Sigmoid colon (tissue), 7 donors: ENCODE results near the gene S1PR3. TPM values are rescaled to one million over a fixed set of nuclear protein-coding genes. Genes with fewer than 3 reads are reported as not detected.

Experiments
- DNase-seq: peaks from one replicate; pipeline ENCODE4 v3.0.0-alpha.2; 2019
- H3K27ac ChIP-seq, 4 donors: fragments of 200-600 bp; sonication (generic); one replicate each; pipeline ENCODE4 v1.5.1; 2016 to 2019; ENCODE audit warnings: mild to moderate bottlenecking in 1 of 4
- H3K27me3 ChIP-seq, 3 donors: fragments of 200-600 bp; sonication (generic); one replicate each; pipeline ENCODE4 v1.5.1; 2019; ENCODE audit warnings: mild to moderate bottlenecking in 1 of 3
- H3K36me3 ChIP-seq, 4 donors: fragments of 200-600 bp; sonication (generic); one replicate each; pipeline ENCODE4 v1.5.1; 2016 to 2019
- H3K4me1 ChIP-seq, 4 donors: fragments of 200-600 bp; sonication (generic); one replicate each; pipeline ENCODE4 v1.5.1; 2017 to 2019
- H3K4me3 ChIP-seq, 4 donors: fragments of 200-600 bp; sonication (generic); one replicate each; pipeline ENCODE4 v1.5.1; 2017 to 2019; ENCODE audit warnings: mild to moderate bottlenecking in 2 of 4, moderate library complexity in 1 of 4
- H3K9me3 ChIP-seq, 4 donors: fragments of 200-600 bp in 3 of 4; sonication (generic) in 3 of 4; one replicate each; pipeline versions ENCODE4 v1.5.1 to v1.6.1; 2013 to 2019
- CTCF ChIP-seq, 4 experiments: fragments of 450-650 bp in 3 of 4; fragments of 200-600 bp in 1 of 4; IDR thresholded peaks; one replicate each; pipeline ENCODE4 v1.5.1; 2016 to 2019; ENCODE audit warnings: antibody characterized with exemption in 4 of 4, mild to moderate bottlenecking in 3 of 4, moderate library complexity in 2 of 4
- EP300 ChIP-seq, 4 donors: sonication (generic); formaldehyde crosslinking; IDR thresholded peaks; one replicate each; pipeline ENCODE4 v1.6.1; 2017; ENCODE audit warnings: antibody characterized with exemption in 4 of 4
- POLR2A ChIP-seq, 2 donors: fragments of 450-650 bp; IDR thresholded peaks; one replicate each; pipeline ENCODE4 v1.6.1; 2016; ENCODE audit warnings: antibody characterized with exemption in 2 of 2, mild to moderate bottlenecking in 2 of 2, moderate library complexity in 2 of 2
- POLR2AphosphoS5 ChIP-seq, 4 donors: sonication (generic); formaldehyde crosslinking; IDR thresholded peaks; one replicate each; pipeline ENCODE4 v1.6.1; 2017; ENCODE audit warnings: antibody characterized with exemption in 4 of 4
- WGBS, 2 donors: extraction: QIAGEN DNeasy Blood & Tissue Kit; methylation state at CpG; one replicate each; pipeline ENCODE4 v1.1.7; 2013; 5-methylcytosine and 5-hydroxymethylcytosine counted together
- intact Hi-C: fragments of 100-400 bp; cut with DNase I; formaldehyde crosslinking; loops from one replicate; pipeline ENCODE4 v1.15.1; 2023
- polyA plus RNA-seq, 3 donors: library from polyadenylated mRNA; stranded (reverse); fragments of 200-250 nt; gene quantifications; one replicate each; pipeline ENCODE4 v1.2.3, GENCODE V29; 2013
- total RNA-seq, 4 donors: library from RNA; depleted of rRNA; stranded (reverse); fragments of >200 nt; gene quantifications; one replicate each; pipeline ENCODE4 v1.1.0, GENCODE V29; 2016
- donor health status: healthy with polysubstance abuse.
- donor health status: Bipolar disorder and iron deficiency.
- donor health status: healthy.

Gene S1PR3
- total and polyA plus RNA-seq, 7 donors, result 0.23 to 33.0 (median 10.4) TPM

GRCh38 chr9:88972401-88972800 lies 18.9 kb upstream of the S1PR3 start:
- Histone ChIP-seq H3K4me1 (no peaks in the 10 kb centered on the region), H3K36me3 (no peaks in the 10 kb centered on the region), H3K9me3 (no peaks in the 10 kb centered on the region), H3K4me3 (no peak overlapping the region), H3K27me3 (no peaks in the 10 kb centered on the region), H3K27ac (no peak overlapping the region)
- TF ChIP-seq POLR2AphosphoS5 (IDR thresholded peaks at IDR 0.05), result no peak
- no peak for TF ChIP-seq CTCF (IDR thresholded peaks at IDR 0.05)
- TF ChIP-seq POLR2A (IDR thresholded peaks at IDR 0.05), result no peak
- TF ChIP-seq EP300 (IDR thresholded peaks at IDR 0.05), result no peak
- intact Hi-C loops, result no loop called here
- 79 to 88% methylated on average over 4 of the region's 4 CpGs for WGBS, 2 donors
- no peak for DNase-seq

GRCh38 chr9:88973281-88974045 lies 17.8 kb upstream of the S1PR3 start:
- Histone ChIP-seq H3K27ac (no peak overlapping the region), H3K27me3 (no peaks in the 10 kb centered on the region), H3K4me3 (no peak overlapping the region), H3K9me3 (no peaks in the 10 kb centered on the region), H3K4me1 (peaks cover 0 to 10% (median 7%) of the 10 kb centered on the region in 4 donors), H3K36me3 (no peaks in the 10 kb centered on the region)
- intact Hi-C loops, result no loop called here
- DNase-seq, result no peak
- WGBS, 2 donors, result 92% methylated on average over 12 of the region's 12 CpGs
- TF ChIP-seq CTCF (IDR thresholded peaks at IDR 0.05), result no peak
- TF ChIP-seq POLR2A (IDR thresholded peaks at IDR 0.05), result no peak
- TF ChIP-seq EP300 (IDR thresholded peaks at IDR 0.05), result no peak
- TF ChIP-seq POLR2AphosphoS5 (IDR thresholded peaks at IDR 0.05), result no peak

GRCh38 chr9:88974641-88975040 lies 16.6 kb upstream of the S1PR3 start:
- Histone ChIP-seq H3K4me3 (no peak overlapping the region), H3K9me3 (no peaks in the 10 kb centered on the region), H3K36me3 (no peaks in the 10 kb centered on the region), H3K27me3 (no peaks in the 10 kb centered on the region), H3K27ac (no peak overlapping the region), H3K4me1 (peaks cover 0 to 12% (median 8%) of the 10 kb centered on the region in 4 donors)
- 79 to 81% methylated on average over 7 of the region's 7 CpGs for WGBS, 2 donors
- intact Hi-C loops, result no loop called here
- no peak for DNase-seq
- TF ChIP-seq EP300 (IDR thresholded peaks at IDR 0.05), result no peak
- no peak for TF ChIP-seq POLR2AphosphoS5 (IDR thresholded peaks at IDR 0.05)
- no peak for TF ChIP-seq CTCF (IDR thresholded peaks at IDR 0.05)
- no peak for TF ChIP-seq POLR2A (IDR thresholded peaks at IDR 0.05)

- intact Hi-C loops, result no loop called here
- H3K4me3 ChIP-seq, result no peak overlapping the region
- H3K9me3 ChIP-seq, result no peaks in the 10 kb centered on the region
- WGBS, 2 donors, result 74 to 78% methylated on average over 8 of the region's 8 CpGs
- H3K27ac ChIP-seq, result peak overlapping the region in 1 of 4 donors; percentile 46
- TF ChIP-seq CTCF (IDR thresholded peaks at IDR 0.05), result no peak
- TF ChIP-seq POLR2AphosphoS5 (IDR thresholded peaks at IDR 0.05), result no peak
- DNase-seq, result no peak
- peaks cover 0 to 21% (median 11%) of the 10 kb centered on the region in 4 donors for H3K4me1 ChIP-seq
- no peaks in the 10 kb centered on the region for H3K27me3 ChIP-seq
- H3K36me3 ChIP-seq, result no peaks in the 10 kb centered on the region
These were observed 15.0 kb upstream of the S1PR3 start for GRCh38 chr9:88975966-88976889.
